ENCODE results near the gene BCAR1.

DNA sequence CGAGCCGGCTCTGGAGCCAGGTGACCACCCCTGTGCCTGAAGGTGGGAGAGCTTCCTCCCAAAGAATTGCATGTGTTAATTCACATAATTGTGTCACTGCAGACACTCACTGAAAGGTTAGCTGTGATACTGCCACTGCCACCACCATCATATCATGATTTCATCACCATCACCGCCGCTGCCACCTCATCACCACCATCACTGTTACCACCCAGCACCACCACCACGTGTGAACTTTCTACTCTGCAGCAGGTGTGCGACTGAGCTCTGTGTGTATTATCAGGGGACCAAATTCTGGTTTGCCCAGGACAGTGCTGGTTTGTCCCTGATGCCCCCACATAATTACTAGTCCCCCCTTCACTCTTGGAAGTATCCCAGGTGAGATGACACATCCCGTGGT is 15.2 kb downstream of the BCAR1 start:
- TF ChIP-seq RAD21 (CRISPR knock-in tag; IDR thresholded peaks at IDR 0.05) = no peak
- TF ChIP-seq ZSCAN31 (CRISPR knock-in tag; IDR thresholded peaks at IDR 0.05; ENCODE audit: low read depth) = no peak
- no peak for TF ChIP-seq ZNF569 (CRISPR knock-in tag; IDR thresholded peaks at IDR 0.05; ENCODE audit: borderline replicate concordance)
- no peak for TF ChIP-seq TCF7L2 (IDR thresholded peaks at IDR 0.05; ENCODE audit: low read depth, low read length)
- no peak for TF ChIP-seq EZH2 (conservative IDR thresholded peaks at IDR 0.05; ENCODE audit: low read depth, low read length)
- TF ChIP-seq, protein P1, sequence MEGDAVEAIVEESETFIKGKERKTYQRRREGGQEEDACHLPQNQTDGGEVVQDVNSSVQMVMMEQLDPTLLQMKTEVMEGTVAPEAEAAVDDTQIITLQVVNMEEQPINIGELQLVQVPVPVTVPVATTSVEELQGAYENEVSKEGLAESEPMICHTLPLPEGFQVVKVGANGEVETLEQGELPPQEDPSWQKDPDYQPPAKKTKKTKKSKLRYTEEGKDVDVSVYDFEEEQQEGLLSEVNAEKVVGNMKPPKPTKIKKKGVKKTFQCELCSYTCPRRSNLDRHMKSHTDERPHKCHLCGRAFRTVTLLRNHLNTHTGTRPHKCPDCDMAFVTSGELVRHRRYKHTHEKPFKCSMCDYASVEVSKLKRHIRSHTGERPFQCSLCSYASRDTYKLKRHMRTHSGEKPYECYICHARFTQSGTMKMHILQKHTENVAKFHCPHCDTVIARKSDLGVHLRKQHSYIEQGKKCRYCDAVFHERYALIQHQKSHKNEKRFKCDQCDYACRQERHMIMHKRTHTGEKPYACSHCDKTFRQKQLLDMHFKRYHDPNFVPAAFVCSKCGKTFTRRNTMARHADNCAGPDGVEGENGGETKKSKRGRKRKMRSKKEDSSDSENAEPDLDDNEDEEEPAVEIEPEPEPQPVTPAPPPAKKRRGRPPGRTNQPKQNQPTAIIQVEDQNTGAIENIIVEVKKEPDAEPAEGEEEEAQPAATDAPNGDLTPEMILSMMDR (CRISPR knock-in tag; IDR thresholded peaks at IDR 0.05) = no peak
- TF ChIP-seq, protein P2, sequence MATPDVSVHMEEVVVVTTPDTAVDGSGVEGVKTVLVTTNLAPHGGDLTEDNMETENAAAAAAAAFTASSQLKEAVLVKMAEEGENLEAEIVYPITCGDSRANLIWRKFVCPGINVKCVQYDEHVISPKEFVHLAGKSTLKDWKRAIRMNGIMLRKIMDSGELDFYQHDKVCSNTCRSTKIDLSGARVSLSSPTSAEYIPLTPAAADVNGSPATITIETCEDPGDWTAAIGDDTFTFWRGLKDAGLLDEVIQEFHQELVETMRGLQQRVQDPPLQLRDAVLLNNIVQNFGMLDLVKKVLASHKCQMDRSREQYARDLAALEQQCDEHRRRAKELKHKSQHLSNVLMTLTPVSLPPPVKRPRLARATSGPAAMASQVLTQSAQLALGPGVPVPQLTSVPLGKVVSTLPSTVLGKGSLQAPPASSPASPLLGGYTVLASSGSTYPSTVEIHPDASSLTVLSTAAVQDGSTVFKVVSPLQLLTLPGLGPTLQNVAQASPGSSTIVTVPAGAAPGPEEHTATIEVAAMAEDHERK (CRISPR knock-in tag; IDR thresholded peaks at IDR 0.05; ENCODE audit: low read depth) = no peak
- TF ChIP-seq NR2C2 (CRISPR knock-in tag; IDR thresholded peaks at IDR 0.05; ENCODE audit: borderline replicate concordance) = no peak
- no peak for TF ChIP-seq ZNF792 (CRISPR knock-in tag; IDR thresholded peaks at IDR 0.05)
- TF ChIP-seq, protein P3, sequence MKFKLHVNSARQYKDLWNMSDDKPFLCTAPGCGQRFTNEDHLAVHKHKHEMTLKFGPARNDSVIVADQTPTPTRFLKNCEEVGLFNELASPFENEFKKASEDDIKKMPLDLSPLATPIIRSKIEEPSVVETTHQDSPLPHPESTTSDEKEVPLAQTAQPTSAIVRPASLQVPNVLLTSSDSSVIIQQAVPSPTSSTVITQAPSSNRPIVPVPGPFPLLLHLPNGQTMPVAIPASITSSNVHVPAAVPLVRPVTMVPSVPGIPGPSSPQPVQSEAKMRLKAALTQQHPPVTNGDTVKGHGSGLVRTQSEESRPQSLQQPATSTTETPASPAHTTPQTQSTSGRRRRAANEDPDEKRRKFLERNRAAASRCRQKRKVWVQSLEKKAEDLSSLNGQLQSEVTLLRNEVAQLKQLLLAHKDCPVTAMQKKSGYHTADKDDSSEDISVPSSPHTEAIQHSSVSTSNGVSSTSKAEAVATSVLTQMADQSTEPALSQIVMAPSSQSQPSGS (CRISPR knock-in tag; IDR thresholded peaks at IDR 0.05) = no peak
- TF ChIP-seq, protein P4, sequence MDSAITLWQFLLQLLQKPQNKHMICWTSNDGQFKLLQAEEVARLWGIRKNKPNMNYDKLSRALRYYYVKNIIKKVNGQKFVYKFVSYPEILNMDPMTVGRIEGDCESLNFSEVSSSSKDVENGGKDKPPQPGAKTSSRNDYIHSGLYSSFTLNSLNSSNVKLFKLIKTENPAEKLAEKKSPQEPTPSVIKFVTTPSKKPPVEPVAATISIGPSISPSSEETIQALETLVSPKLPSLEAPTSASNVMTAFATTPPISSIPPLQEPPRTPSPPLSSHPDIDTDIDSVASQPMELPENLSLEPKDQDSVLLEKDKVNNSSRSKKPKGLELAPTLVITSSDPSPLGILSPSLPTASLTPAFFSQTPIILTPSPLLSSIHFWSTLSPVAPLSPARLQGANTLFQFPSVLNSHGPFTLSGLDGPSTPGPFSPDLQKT (CRISPR knock-in tag; IDR thresholded peaks at IDR 0.05; ENCODE audit: borderline replicate concordance) = no peak

Data from HepG2 (cell line).